IPS DF 6.9 (cell line): ENCODE data around the gene JADE2.
"Not testable (repeated sequence)": the region's sequence is repeated elsewhere in the genome, so short reads cannot be mapped to it uniquely, and the experiment has no call there.

ENCODE experiments used
- DNase-seq: peaks from one replicate; pipeline ENCODE4 v3.0.0-alpha.2; 2013; ENCODE audit warnings: low read depth, low spot score
- H3K27ac ChIP-seq: one replicate; pipeline ENCODE4 v1.5.1; 2013; ENCODE audit warnings: low read length, control low read depth
- H3K27me3 ChIP-seq: 2 replicates; pipeline ENCODE4 v1.6.1; 2013; ENCODE audit warnings: mild to moderate bottlenecking, low read length; ENCODE audit not compliant: control insufficient read depth, insufficient read depth
- H3K36me3 ChIP-seq: 2 replicates; pipeline ENCODE4 v1.6.1; 2013; ENCODE audit warnings: low read length; ENCODE audit not compliant: control insufficient read depth, insufficient read depth
- H3K4me1 ChIP-seq: 2 replicates; pipeline ENCODE4 v1.6.1; 2013; ENCODE audit warnings: low read length; ENCODE audit not compliant: control insufficient read depth, insufficient read depth
- H3K4me3 ChIP-seq: 2 replicates; pipeline ENCODE4 v1.5.1; 2013; ENCODE audit warnings: mild to moderate bottlenecking, low read length
- H3K9me3 ChIP-seq: 2 replicates; pipeline ENCODE4 v1.6.1; 2013; ENCODE audit warnings: low read length, inconsistent platforms; ENCODE audit not compliant: control insufficient read depth, insufficient read depth
- WGBS: extraction: QIAGEN DNeasy Blood & Tissue Kit; methylation state at CpG from one replicate; pipeline ENCODE4 v1.1.7; 2013; ENCODE audit warnings: mixed read lengths, missing lambda C conversion rate; ENCODE audit not compliant: insufficient read length, insufficient coverage; 5-methylcytosine and 5-hydroxymethylcytosine counted together

Gene JADE2

DNA sequence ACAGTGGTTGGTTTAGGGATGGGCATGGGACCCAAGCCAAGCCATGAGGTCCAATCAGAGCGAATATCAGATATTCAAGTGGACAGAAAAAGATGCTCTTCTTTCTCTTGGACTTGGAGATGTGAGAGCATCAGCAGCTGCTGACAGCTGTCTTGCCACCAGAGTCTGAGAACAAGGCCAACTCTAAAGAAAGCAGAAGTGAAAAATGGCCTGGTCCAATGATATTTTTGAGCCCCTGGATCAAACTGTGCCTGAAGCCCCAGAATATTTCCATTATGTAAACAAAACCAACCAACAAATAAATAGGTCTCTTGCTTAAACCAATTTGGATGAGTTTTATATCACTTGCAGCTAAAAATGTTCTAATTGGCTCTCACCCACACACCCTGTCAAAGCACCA is 30.7 kb upstream of the JADE2 start:
- Histone ChIP-seq H3K4me3 (no peak overlapping the region), H3K36me3 (no peaks in the 10 kb centered on the region), H3K9me3 (no peaks in the 10 kb centered on the region), H3K27ac (no peak overlapping the region), H3K4me1 (no peaks in the 10 kb centered on the region), H3K27me3 (no peaks in the 10 kb centered on the region)
- no peak for DNase-seq
- no CpG with 5 or more reads among the region's 1 CpG for WGBS

DNA sequence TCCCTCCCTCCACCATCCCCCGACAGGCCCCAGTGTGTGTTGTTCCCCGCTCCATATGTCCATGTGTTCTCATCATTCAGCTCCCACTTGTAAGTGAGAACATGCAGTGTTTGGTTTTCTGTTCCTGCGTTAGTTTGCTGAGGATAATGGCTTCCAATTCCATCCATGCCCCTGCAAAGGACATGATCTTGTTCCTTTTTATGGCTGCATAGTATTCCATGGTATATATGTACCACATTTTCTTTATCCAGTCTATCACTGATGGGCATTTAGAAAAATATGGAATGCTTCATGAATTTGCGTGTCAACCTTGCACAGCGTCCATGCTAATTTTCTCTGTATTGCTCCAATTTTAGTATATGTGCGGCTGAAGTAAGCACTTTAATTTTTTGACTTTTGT is 25.6 kb upstream of the JADE2 start:
- H3K4me3 ChIP-seq, H3K36me3 ChIP-seq, H3K27ac ChIP-seq, H3K27me3 ChIP-seq, DNase-seq, H3K9me3 ChIP-seq, H3K4me1 ChIP-seq: not testable (repeated sequence)
- no CpG with 5 or more reads among the region's 6 CpGs for WGBS

DNA sequence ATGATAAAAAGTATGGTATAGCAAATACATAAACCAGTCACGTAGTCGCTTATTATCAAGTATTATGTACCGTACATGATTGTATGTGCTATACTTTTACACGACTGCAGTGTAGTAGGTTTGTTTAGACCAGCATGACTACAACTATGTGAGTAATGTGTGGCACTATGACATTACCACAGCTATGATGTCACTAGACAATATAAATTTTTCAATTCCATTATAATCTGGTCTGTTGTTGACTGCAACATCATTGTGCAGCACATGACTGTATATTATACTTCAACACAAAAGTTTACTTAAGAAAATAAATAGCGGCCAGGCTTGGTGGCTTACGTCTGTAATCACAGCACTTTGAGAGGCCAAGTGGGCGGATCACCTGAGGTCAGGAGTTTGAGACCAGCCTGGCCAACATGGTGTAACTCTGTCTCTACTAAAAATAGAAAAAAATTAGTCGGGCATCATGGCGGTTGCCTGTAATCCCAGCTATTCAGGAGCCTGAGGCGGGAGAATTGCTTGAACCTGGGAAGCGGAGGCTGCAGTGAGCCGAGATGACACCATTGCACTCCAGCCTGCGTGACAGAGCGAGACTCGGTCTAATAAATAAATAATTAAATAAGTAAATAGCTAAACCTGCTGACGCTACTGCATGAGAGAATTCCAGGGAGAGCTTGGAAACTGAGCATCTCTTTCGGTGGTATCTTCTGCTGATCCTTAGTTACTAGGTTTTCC is 24.6 kb upstream of the JADE2 start:
- Histone ChIP-seq H3K4me1 (no peaks in the 10 kb centered on the region), H3K9me3 (no peaks in the 10 kb centered on the region), H3K27me3 (no peaks in the 10 kb centered on the region), H3K4me3 (no peak overlapping the region), H3K27ac (no peak overlapping the region), H3K36me3 (no peaks in the 10 kb centered on the region)
- no peak for DNase-seq
- WGBS, result no CpG with 5 or more reads among the region's 17 CpGs

DNA sequence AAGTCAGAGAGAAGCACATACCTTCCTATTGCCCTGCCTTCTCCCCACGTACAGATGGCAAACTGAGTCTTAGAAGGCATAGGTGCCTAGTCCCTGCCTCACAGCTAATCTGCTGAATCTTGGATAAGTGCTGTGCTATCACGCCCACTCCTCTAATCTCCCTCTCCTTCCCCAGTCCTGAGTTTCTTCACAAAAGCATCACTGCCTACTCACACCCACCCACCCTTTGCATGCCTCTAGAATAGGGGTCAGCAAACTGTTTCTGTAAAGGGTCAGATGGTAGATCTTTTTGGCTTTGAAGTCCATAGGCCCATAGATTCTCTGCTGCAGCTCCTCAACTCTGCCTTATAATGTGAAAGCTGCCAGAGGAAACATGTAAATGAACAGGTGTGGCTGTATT is 23.2 kb upstream of the JADE2 start:
- Histone ChIP-seq H3K27me3 (no peaks in the 10 kb centered on the region), H3K27ac (no peak overlapping the region), H3K4me3 (no peak overlapping the region), H3K4me1 (peaks cover 11% of the 10 kb centered on the region), H3K9me3 (no peaks in the 10 kb centered on the region), H3K36me3 (no peaks in the 10 kb centered on the region)
- WGBS, result no CpG with 5 or more reads among the region's 2 CpGs
- no peak for DNase-seq

DNA sequence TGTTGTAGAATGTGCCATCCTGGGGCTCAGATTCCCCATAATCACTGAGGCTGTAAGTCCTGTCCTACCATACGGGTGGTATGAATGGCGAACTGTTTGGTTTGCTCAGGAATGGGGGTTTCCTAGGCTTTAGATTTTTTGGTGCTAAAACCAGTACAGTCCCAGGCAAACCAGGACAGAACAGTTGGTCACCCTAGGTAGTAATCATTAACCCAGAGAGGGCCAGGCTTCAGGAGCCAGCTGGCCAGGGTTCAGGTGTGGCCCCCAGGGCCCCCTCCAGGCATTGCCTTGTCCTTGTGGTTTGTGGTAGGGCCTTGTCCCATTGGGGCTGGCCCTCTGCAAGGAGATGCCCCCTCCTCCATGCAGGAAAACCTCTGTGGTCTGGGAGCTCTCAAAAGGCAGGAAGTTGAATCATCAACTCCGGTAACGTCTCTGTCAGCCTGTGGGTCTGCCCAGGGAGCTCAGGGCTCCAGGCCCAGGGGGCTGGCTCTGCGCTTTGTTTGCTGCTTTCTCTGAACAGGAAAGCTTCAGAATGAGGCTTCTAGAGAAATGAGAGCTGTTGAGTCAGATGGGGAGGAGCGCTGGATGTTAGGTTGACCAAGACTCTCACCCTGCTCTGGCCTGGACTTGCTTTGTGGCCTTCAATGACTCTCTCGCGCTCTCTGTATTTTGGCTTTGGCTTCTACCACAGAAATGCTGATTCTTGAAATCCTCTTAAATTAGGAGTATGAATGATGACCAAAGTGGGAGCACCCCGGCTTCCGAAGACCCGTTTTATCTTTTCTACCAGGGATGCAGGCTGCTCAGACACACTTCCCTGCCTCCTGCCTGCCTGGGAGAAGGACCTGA is 22.2 kb upstream of the JADE2 start:
- no peak overlapping the region for H3K27ac ChIP-seq
- DNase-seq, result no peak
- H3K27me3 ChIP-seq, result no peaks in the 10 kb centered on the region
- H3K4me3 ChIP-seq, result no peak overlapping the region
- peaks cover 11% of the 10 kb centered on the region for H3K4me1 ChIP-seq
- no CpG with 5 or more reads among the region's 11 CpGs for WGBS
- H3K36me3 ChIP-seq, result no peaks in the 10 kb centered on the region
- H3K9me3 ChIP-seq, result no peaks in the 10 kb centered on the region

DNA sequence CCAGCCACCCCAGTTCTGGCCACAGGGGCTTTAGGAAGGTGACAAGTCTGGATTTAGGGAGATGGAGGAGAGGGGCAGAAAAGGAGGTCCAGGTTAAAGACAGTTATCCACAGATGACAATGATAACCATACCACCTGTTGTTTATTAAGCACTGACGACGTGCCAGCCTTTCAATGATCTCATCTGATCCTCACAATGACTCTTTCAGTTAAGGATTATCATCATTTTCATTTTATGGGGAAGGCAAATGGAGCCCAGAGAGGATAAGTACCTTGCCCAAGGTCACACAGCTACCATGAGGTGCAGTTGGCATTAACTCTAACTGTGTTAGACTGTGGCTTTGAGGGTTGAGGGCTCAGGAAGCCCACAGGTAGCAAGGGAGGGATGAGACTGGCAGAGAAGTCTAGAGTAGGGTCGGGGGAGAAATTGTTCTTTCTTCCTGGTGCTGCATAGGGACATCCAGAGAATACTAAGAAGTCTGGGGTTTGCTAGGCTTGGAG is 21.5 kb upstream of the JADE2 start:
- no peak overlapping the region for H3K4me3 ChIP-seq
- DNase-seq, result no peak
- no peaks in the 10 kb centered on the region for H3K36me3 ChIP-seq
- WGBS, result no CpG with 5 or more reads among the region's 3 CpGs
- H3K27ac ChIP-seq, result no peak overlapping the region
- no peaks in the 10 kb centered on the region for H3K27me3 ChIP-seq
- H3K4me1 ChIP-seq, result peaks cover 13% of the 10 kb centered on the region
- no peaks in the 10 kb centered on the region for H3K9me3 ChIP-seq

DNA sequence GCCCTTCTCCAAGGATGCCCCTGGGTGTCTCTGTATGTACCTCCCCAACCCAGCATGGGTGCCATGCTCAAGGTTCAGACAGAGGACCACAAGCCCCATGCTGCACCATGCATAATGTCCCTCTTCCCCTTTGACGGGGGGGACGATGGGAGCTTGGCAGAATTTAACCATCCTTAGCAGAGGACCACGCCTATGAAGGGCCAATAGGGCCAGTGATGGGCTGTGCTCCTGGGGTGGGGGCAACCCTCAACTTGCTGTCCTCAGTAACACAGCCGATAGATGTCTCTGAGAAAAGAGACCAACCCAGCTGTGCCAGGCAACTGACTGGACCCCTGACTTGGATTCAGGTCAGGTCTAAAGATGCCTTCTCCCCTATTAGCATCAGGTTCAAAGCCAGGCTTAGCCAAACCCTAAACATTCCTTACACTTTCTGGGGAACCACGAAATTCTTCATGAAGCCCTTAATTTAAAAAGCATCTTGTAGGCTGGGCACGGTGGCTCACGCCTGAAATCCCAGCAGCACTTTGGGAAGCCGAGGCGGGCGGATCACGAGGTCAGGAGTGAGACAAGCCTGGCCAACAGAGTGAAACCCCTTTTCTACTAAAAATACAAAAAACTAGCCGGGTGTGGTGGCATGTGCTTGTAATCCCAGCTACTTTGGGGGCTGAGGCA is 20.7 kb upstream of the JADE2 start:
- Histone ChIP-seq H3K36me3 (no peaks in the 10 kb centered on the region), H3K27ac (no peak overlapping the region), H3K27me3 (no peaks in the 10 kb centered on the region), H3K4me3 (no peak overlapping the region), H3K9me3 (no peaks in the 10 kb centered on the region), H3K4me1 (peaks cover 13% of the 10 kb centered on the region)
- WGBS, result no CpG with 5 or more reads among the region's 12 CpGs
- DNase-seq, result no peak

DNA sequence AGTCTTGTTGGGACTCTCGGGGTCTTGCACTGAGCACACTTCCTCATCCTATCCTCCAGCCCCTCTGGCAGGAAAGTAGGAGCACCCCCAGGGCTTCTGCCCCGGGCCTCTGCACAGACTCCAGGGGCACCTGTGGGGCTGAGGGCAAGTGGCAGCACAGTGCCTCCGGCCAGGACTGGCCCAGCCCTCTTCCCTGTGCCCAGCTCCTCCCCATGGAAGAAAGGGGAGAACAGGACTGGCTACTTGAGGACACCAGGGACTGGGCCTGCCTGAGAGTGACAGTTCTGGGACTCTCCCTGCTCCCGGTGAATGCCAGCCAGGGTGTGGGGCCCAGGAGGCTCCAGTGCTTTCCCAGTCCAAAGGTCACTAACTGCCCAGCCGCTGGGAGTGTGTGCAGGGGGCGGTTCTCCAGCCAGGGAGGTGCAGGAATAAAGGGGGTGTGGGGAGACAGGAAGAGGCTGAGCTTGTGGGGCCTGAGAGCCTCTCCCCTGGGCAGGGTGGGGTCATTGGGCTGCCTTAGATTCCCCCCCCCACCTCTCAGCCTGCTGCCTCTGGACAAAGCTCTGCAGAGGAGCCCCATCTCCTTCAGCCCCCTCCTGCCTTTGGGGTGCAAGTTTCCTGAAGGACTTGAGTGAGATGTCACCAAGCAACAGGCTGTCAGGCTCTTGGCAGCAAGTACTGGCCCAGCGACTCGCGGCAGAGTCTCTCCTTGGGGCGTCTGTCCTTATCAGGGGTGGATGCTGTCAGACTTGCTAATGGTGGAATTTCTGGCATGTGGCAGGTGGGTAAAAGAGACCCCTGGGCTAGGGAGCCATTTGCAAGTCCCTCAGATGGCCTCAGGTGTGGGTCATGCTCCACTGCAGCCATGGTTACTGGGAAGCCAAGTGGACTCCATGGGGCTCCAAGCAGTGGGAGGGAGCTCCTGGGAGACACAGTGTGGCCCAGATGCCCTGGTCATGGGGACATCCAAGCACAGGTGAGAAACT is 19.1 kb upstream of the JADE2 start:
- Histone ChIP-seq H3K4me1 (peaks cover 15% of the 10 kb centered on the region), H3K4me3 (no peak overlapping the region), H3K9me3 (no peaks in the 10 kb centered on the region), H3K36me3 (no peaks in the 10 kb centered on the region), H3K27me3 (no peaks in the 10 kb centered on the region), H3K27ac (no peak overlapping the region)
- WGBS, result no CpG with 5 or more reads among the region's 10 CpGs
- no peak for DNase-seq

DNA sequence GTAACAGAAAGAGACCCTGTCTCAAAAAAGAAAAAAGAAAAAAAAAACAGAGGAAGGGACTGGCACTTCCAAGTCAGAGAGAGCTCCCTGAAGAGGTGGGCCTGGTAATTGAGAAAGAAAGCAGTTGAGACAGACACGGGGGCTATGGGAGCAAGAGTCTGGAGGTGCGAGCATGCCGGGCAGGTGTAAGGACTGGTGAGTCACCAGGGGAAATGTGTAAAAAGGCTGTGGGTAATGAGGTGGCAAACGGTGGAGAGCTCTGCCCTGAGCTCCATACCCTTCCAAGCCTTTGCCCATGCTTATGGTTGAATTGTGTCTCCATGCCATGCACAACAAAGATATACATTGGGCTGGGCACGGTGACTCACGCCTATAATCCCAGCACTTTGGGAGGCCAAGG is 18.0 kb upstream of the JADE2 start:
- Histone ChIP-seq H3K9me3 (no peaks in the 10 kb centered on the region), H3K4me3 (no peak overlapping the region), H3K27ac (no peak overlapping the region), H3K27me3 (no peaks in the 10 kb centered on the region), H3K4me1 (peaks cover 23% of the 10 kb centered on the region), H3K36me3 (no peaks in the 10 kb centered on the region)
- no peak for DNase-seq
- no CpG with 5 or more reads among the region's 6 CpGs for WGBS
